ENCODE data around the gene GLMN.

Gene GLMN, protein sequence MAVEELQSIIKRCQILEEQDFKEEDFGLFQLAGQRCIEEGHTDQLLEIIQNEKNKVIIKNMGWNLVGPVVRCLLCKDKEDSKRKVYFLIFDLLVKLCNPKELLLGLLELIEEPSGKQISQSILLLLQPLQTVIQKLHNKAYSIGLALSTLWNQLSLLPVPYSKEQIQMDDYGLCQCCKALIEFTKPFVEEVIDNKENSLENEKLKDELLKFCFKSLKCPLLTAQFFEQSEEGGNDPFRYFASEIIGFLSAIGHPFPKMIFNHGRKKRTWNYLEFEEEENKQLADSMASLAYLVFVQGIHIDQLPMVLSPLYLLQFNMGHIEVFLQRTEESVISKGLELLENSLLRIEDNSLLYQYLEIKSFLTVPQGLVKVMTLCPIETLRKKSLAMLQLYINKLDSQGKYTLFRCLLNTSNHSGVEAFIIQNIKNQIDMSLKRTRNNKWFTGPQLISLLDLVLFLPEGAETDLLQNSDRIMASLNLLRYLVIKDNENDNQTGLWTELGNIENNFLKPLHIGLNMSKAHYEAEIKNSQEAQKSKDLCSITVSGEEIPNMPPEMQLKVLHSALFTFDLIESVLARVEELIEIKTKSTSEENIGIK

DNA sequence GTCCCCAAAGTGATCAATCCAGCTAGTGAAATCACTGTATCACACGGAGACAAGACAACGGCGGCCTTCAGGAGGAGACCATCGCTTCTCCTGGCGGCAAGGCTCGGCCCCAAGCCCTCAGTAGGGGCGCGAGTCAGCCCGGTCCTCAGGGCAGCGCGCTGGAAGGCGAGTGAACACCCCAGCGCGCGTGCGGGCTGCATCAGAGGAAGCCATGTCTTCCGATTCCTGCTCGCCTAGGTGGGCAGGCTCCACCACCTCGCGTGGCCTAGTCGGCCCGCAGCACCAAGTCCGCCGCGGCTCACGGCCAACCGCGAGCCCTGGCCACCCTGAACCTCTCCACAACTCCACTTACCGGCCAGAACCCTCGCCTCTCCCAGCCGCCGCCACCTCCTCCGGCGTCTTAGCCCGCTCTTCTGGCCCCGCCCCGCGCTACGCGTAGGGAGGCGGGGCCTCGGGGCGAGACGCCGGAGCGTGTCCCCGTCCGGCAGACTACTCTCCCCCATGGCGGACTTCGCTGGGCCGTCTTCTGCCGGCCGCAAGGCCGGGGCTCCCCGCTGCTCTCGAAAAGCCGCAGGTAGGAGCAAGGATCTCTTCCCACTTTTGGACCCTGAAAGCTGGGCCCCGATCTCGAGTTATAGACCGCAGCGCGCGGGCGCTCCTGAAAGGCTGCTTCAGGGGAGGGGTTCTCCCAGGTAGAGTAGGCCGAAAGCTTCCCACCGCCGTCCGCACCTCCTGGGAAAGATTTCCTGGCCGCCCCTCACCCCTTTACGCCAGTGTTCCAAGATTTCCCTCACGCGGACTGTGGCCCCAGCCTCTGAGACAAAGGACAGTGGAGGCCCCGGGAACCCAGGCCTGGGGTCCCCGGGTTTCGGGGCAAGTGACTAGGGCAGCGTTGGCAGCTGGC lies at the start of gene GLMN, which contains the start of gene RPAP2:
TSS of gene GLMN (minus strand) at position 415 of the 904 bp plus-strand sequence. CDS start 988 bp downstream, outside the sequence.
TSS of gene RPAP2 (plus strand) at position 487 of the 904 bp plus-strand sequence. CDS start at position 502, 15 bp downstream.
- DNase-seq, result peak; percentile 82

DNA sequence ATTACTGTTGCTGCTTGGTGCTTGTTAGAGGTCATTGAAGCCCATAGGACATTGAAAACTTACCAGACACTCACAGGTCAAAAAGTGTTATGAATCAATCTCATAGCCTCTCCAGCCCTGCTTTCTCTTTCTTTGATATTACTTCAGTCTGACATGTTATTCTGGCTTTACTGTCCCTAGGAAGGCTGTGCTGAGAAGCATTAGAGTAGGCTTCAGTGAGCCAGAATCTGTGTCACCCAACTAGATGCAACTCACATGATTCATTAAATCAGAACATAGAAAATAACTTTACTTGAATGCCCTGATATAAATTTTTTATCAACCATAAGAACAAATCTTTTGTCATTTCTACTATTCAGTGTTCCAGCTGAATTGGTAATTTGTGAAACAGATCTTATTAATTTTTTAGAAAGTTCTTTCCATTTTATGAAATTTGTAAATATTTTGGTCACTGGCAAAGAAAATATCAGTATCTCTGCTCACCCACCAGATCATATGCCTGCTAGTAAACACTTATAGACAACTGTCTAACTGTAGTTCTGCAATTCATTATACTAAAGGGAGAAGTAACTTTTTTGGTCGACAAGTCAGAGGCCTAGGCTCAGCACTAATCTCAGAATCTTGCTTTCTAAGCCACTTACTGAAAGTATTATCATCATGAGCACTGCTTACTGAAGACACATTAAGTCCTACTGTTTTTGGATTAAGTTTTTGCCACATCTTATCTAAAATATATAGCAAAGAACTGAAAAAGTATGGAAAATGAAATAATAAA lies 48.3 kb upstream of the GLMN start:
- no peak for DNase-seq

DNA sequence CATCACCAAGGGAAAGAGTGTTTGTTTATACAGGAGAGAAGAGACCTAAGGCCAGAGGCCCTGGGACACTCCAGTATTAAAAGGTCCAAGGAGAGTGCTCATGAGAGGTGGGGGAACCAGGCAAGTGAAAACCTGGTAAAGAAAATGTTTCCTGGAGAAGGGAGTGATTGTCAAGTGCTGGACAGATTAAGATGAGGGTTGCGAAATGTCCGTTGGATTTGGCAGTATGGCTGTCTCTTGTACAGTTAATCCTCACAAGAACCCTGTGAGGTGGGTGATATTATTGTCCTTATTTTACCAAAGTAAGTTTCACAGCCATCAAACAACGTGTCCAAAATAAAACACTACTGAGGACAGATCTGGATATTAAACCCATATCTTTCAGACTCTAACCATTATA lies 44.3 kb upstream of the GLMN start:
- DNase-seq, result no peak

DNA sequence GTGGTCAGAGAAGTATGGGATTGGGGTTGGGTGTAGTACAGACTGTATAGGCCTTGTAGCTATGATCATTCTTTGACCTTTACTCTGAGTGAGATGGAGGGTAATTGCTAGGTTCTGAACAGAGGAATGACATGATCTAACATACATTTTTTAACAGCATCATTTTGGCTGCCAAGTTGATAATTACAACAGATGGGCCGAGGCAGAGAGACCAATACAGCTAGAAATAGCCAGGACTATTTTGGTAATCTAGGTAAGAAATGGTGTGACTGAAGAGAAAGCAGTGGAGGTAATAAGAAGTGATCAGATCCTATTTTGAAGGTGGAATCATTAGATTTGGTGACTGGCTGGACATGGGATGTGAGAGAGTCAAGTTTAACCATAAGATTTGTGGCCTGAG lies 43.6 kb upstream of the GLMN start:
- DNase-seq, result no peak

DNA sequence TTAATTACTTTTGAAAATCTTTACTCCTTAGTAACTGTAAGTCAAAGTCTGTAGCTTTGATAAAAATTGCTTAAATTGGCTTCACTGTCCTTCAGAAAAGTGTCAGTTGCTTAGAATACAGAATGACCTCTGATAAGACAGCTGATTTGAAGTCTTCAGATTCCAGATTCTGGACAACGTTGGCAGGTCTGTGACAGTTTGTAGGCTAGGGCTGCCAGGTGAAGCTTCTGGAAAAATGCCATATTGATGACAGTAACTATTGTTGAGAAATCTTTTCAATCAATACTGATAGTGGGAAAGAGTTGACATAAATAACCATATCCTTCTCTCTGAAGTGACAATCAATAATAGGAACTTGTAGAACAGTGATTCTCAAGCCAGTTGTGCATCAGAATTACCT lies 41.4 kb upstream of the GLMN start:
- no peak for DNase-seq

DNA sequence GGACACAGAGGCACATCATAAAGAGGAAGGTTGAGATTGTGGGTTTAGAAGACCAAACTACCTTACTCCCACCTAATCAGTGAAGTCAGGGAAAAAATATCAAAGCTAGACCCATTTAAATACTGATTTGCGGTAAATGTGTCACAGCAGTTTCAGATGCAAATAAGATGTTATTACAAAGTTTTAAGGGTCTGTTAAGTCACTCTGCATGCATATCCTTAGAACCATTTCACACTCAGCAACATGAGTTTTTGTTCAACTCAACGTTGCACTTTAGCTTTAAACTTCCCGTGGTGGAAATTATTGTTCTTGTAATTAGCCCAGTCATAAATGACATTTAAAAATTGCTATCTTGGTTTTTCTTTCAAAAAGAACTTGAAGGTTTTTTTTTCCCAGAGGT lies 34.9 kb upstream of the GLMN start:
- DNase-seq, result no peak

DNA sequence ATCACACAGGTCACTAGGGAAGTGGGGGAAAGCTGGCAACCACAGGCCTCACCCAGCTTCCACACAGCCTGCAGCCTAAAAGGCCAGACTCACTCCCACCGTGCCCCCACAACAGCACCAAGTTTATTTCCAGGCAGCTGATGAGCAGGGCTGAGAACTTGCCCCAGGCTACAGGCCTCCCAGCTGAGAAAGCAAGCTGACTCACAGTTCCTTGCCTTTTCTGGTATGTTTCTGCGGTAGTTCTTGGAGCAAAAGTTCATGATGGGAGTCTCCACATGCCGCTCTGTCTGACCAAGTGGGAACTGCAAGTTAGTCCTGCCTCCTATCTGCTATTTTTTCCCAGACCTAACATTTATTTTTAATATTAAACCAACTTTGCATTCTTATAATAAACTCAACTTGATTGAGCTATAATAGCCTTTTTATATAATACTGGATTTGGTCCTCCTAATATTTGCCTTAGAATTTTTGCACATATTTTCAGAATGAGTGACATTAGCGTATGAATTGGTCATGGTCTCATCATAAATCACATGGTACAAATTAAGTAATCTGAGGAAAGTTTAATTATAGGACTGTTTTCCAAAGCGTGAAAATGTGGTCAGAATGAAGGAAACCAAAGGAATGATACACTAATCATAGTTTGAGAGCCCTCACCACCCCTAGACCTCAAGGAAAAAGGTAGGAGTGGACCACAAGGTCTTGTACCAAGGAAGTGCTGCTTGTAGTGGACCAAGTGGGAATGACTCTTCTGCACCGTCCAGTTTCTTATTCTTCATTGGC lies 30.8 kb upstream of the GLMN start:
- peak; percentile 30 for DNase-seq

DNA sequence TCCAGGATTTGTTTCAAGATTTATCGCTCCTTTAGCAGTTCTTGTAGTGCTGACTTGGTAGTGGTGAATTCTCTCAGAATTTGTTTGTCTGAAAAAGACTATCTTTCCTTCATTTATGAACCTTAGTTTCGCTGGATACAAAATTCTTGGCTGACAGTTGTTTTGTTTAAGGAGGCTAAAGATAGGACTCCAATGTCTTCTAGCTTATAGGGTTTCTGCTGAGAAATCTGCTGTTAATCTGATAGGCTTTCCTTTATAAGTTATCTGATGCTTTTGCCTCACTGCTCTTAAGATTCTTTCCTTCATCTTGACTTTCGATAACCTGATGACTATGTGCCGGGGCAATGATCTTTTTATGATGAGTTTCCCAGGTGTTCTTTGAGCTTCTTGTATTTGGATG lies 29.0 kb upstream of the GLMN start:
- no peak for DNase-seq

DNA sequence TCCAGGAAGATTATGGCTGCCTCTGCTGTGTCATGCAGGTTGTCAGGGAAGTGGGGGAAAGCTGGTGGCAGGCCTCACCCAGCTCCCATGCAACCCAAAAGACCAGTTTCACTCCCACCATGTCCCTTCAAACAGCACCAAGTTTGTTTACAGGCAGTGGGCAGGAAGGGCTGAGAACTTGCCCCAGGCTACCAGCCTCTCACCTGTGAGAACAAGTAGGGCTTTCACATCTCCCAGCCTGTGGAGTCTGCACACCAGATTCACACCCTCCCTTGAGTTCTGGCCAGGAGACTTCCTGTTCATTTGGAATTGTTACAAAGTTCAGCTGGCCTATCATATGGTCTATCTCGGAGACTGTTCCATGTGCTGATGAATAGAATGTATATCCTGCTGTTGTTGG lies 27.9 kb upstream of the GLMN start:
- no peak for DNase-seq

DNA sequence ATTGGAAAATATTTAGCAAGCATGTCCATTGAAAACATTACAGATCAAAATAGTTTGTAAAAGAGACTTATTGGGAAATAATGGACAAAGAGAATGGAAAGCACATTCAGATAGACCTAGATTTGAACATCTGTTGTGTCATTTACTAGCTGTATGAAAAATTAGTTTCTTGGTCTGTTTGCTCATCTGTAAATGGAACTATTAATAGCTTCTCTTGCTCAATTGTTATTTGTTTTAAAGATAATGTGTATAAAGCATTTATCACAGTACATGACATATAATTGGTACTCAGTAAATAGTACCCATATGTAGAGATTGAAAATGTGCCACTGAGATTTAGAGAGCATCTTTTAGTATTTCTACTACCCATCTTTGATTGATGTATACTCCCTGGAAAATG lies 26.0 kb upstream of the GLMN start:
- no peak for DNase-seq

DNA sequence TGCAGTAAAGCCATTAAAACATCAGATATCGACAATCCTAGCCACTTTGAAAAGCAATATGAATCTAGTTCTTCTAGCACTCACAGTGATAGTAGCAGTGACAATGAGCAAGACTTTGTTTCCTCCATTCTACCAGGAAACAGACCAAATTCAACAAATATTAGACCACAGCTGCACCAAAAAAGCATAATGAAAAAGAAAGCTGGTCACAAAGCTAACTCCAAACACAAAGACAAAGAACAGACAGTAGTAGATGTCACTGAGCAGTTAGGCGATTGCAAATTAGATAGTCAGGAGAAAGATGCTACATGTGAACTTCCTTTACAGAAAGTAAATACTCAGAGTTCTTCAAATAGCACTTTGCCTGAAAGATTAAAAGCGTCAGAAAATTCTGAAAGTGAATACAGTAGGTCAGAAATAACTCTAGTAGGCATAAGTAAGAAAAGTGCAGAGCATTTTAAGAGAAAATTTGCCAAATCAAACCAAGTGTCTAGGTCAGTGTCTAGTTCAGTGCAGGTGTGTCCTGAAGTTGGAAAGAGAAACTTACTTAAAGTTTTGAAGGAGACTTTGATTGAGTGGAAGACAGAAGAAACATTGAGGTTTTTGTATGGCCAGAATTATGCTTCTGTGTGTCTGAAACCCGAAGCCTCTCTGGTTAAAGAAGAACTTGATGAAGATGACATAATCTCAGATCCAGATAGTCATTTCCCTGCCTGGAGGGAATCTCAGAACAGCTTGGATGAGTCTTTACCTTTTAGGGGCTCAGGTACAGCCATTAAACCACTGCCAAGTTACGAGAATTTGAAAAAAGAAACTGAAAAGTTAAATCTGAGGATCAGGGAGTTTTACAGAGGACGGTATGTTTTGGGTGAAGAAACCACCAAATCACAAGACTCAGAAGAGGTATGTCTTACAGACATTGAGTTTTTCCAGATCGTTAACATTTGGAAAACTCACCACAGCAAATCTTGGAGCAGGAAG lies 25.0 kb upstream of the GLMN start:
- no peak for DNase-seq

DNA sequence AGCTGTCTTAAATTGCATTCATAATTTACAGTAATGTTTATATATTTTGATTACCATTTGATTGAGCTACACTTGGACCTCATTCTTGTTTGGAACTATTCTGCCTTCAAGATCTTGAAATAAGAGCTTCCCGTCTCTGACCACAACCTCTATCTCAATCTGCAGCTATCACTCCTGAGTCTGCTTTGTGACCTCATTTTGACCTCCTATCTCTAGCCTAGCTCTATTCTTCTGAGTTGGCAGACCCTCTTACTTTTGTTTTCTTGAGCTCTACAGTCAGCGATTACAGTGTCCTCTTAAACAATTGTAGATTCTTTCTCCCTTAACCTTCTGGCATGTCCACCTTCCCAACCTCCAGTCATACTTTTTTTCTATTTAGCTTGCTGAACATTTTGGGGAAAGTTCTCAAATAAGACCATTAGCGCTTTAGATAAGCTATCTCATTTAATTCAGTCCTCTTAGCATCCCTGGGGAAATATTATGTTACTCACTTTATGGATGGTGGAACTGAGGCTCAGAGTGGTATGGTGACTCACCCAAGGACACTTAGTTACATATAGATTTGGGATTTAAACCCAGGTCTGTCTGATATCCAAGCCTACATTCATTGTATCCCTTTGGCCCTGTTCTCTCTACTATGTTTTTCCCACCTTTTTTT lies 19.2 kb upstream of the GLMN start:
- no peak for DNase-seq

DNA sequence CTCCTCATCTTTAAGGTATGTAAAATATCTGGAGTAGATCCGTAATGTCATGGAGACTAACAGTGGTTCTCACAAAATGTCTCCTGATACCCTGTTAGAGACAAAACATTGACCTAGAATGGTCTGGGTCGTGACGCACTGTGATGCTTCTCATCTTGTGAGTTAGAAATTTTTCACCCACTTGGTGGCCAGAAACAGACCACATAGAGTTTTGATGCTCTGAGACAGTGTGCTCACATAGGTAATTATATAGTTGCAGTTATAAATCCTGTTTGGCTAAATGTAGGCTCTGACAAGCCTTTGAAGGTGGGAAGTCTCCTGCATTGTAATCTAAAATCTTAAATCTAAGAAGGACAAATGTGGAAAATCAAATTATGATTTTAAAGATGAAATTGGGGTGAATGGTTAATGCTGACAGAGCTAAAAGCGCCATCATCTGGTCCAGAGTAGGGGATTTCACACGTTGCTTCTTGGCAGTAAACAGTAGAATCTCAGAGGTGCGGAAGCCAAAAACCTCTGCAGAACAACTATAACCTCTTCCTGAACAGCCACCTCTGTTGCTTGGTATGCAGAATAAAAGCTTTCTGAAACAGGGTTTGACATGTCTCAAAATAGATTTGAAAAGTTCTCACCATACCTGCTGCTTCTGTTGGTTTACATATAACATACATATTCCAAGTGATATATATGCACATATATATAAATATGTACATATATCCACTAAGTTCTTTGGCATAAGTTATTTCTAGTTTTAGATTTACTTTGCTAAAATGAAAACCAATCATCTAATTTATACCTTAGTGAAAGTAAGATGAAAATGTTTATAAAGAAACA lies 17.2 kb upstream of the GLMN start:
- DNase-seq, result no peak

DNA sequence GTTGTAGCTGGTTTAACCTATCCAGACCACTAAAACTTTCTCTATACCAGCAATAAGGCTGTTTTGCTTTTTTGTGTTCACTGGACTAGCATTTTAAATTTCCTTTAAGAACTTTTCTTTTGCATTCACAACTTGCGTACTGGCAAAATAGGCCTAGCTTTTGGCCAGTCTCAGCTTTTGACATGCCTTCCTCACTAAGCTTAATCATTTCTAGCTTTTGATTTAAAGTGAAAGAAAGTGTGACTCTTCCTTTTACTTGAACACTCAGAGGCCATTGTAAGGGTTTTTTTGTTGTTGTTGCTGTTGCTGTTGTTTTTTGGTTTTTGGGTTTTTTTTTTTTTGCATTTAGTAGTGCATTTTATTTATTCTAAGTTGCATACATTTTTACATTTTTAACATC lies 15.2 kb upstream of the GLMN start:
- DNase-seq, result no peak

DNA sequence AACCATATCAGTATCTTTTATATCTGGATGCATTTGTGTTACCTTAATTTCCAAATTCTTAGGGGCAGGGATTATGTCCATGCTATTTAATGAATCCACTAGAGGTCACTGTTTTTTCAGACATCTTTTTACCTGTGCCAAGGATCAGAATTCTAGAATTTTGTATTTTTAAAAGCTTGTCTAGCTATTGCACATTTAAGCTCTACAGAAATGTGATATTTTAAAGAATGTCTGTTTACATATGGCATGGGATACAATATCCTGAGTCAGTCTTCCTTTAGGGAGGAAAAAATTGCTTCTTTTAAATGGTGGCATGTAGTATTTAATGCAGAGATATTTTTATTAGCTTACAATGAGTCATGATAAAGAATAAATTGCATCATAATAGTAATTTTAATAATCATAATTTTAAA lies 11.4 kb upstream of the GLMN start:
- DNase-seq, result peak; percentile 24

DNA sequence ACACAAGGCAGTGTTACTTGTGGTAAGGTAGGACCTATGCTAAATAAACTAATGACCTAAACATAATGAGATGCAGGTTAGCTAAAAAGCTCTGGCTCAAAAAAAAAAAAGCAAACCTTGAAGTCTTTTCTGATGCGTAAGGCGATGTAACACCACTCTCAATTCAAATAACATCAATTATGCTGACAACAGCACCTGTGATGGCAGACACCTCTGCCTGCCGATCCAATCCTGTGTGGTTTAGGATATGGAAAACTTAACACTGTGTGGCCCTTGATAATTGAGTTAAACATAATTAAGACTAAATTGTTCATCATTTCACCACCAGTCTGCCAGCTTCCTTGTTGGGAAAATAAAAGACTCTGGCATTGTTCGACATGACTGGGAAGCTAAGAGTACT lies 9.2 kb upstream of the GLMN start:
- DNase-seq, result no peak

DNA sequence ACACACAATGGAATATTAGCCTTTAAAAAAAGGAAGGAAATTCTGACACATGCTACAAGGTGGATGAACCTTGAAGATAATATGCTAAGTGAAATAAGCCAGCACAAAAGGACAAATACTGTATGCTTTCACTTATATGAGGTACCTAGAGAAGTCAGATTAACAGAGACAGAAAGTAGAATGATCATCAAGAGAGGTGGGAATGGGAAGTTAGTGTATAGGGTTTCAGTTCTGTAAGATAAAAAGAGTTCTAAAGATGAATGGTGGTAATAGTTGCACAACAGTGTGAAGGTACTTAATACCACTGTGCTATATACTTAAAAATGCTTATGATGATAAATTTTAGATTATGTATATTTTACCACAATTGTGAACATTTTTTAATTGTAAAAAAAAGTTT lies 7.2 kb upstream of the GLMN start:
- DNase-seq, result no peak

DNA sequence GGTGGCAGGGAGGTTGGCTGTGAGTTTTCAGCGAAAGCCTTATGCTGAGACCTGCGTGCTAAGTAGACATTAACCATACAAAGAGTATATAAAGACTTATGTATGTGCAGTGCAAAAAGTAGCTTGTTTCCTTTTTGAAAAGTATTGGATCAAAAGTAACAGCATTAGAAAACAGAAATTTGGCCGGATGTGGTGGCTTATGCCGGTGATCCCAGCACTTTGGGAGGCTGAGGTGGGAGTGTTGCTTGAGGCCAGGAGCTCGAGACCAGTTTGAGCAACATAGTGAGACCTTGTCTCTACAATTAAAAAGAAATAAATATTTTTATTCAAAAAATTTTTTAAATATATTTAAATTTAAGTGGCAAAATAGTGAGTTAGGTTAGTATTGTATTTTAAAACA lies 2.2 kb upstream of the GLMN start:
- no peak for DNase-seq
